WERI-Rb-1 (cell line): ENCODE data around the gene PLD4.

Experiments
- DNase-seq: peaks from one replicate; pipeline ENCODE4 v3.0.0-alpha.2; 2020
- H3K27ac ChIP-seq: fragments of 250-450 bp; sonication (Bioruptor Pico); 2 replicates; pipeline ENCODE4 v1.5.1; 2020; ENCODE audit warnings: mild to moderate bottlenecking, moderate library complexity
- H3K27me3 ChIP-seq: fragments of 250-450 bp; sonication (Bioruptor Pico); 2 replicates; pipeline ENCODE4 v1.5.1; 2021; ENCODE audit warnings: mild to moderate bottlenecking, low read depth, moderate library complexity; ENCODE audit not compliant: insufficient read depth, severe bottlenecking
- H3K36me3 ChIP-seq: fragments of 250-450 bp; sonication (Bioruptor Pico); 2 replicates; pipeline ENCODE4 v1.5.1; 2020; ENCODE audit warnings: mild to moderate bottlenecking, moderate library complexity
- H3K4me3 ChIP-seq: 2 replicates; pipeline ENCODE4 v1.5.1; 2011; ENCODE audit warnings: low read depth, mild to moderate bottlenecking, control low read depth, low read length
- H3K9me3 ChIP-seq: fragments of 250-450 bp; sonication (Bioruptor Pico); 2 replicates; pipeline ENCODE4 v1.5.1; 2021; ENCODE audit warnings: mild to moderate bottlenecking, moderate library complexity; ENCODE audit not compliant: severe bottlenecking
- CTCF ChIP-seq: IDR thresholded peaks from 2 replicates; pipeline ENCODE4 v1.5.1; 2011; ENCODE audit warnings: low read depth, mild to moderate bottlenecking, control low read depth, inconsistent platforms, low read length

The PLD4 gene

DNA sequence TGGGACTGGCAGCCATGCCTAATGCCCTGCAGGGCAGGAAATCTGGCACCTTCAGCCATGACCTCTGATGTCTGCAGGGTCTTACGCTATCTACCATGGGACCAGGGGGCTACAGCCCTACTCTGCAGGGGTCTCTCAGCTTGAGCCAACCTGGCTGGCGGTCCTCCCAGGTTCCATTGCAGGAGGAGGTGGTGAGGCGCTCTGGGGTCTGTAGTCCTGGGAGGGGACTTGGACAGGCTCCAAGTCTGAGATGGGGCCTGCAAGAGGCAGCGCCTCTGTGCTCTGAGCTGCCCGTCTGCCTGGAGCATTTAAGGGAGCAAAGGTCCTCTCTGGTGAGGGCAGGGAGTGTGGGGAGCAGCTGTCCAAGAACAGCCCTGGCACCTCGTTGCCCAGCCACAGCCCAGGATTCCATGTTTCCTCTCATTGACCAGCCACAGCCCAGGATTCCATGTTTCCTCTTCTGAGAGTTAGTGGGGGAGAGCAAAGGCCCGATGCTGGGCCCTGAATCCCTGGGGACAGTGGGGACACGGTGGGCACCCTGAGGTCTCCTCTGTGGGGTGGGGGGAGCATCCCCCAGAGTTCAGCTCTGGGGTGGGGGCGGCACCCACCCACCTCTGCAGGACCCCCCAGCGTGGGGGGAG lies 655 bp downstream of the PLD4 start:
- H3K27me3 ChIP-seq = no peaks in the 10 kb centered on the region
- H3K4me3 ChIP-seq = no peak overlapping the region
- no peak overlapping the region for H3K27ac ChIP-seq
- H3K36me3 ChIP-seq = no peaks in the 10 kb centered on the region
- peaks cover 7% of the 10 kb centered on the region for H3K9me3 ChIP-seq
- TF ChIP-seq CTCF = no peak
- DNase-seq = no peak

DNA sequence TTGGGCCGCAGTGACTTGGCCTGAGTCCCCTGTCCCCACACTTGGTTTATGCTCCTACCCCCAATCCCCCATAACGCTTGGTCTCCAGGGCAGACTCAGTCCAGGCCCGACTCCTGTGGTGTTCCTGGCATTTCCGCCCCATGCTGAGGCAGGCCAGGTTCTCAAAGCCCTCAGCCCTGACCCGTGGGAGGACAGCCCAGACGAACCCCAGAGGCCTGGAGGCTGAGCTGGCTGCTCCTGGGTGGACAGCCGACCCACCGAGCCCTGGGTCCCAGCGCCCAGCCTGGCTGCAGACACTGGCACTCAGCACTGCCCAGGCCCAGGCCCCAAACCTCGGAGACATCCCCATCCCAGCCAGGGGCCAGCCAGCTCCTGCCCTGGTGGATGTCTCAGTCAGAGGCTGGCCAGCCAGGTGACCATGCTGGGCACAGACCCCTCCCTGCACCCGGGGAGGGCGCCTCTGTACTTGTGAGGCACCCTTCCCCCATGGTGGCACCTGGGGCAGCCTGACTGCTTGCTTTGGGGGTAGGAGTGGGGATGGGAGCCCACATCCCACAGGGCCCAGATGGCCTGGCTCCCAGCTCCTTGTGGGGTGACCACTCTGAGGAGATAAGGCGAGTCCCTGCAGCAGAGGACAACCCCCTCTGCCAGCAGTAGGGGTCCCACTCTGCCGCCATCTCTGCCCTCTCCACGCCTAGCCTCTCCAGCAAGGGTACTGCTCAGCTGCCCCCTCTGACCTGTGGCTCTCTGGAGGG lies 1.4 kb downstream of the PLD4 start:
- TF ChIP-seq CTCF = 0 out of 2 replicates have a peak, but pooled peaks have one; percentile 2
- Histone ChIP-seq H3K27ac (no peak overlapping the region), H3K4me3 (no peak overlapping the region), H3K9me3 (peaks cover 7% of the 10 kb centered on the region), H3K36me3 (no peaks in the 10 kb centered on the region), H3K27me3 (no peaks in the 10 kb centered on the region)
- DNase-seq = no peak

DNA sequence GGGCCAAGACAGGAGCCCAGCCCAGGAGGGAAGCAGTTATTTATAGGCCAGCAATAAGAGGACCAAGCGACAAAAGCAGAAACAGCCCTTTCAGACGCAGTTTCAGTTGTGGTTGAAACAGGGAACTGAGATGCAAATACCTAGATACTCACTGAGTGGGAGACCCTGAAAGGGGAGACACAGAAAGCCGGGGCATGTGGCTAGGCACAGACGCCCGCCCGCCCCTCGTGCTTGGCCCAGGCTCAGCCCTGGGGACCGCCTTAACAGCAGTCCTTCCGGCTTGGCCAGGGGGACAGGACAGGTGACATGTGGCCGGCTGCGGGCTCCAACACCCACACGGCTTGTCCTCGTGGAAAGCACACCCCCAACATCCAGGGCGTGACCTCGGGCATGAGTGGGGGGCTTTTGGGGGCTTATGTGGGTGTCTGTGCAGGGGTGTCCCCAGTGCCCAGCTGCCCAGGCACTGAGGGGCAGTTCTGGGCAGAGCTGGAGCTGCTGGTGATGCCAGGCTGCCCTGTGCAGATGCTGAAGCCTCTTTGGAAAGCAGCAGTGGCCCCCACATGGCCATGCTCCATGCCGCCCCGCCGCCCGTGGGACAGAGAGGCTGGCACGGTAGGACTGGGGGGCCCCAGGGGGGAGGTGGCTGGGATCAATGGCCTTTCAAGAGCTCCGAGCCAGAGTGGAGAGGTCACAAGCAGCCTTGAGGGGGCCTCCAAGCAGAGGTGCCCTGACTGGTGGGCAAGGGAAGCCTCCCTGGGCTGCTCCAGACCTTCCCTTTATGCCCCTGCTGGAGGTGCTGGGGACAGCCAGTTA lies 2.1 kb downstream of the PLD4 start:
- Histone ChIP-seq H3K36me3 (no peaks in the 10 kb centered on the region), H3K27me3 (no peaks in the 10 kb centered on the region), H3K9me3 (peaks cover 7% of the 10 kb centered on the region), H3K4me3 (no peak overlapping the region), H3K27ac (no peak overlapping the region)
- DNase-seq = no peak
- 0 out of 2 replicates have a peak, but pooled peaks have one; percentile 11 for TF ChIP-seq CTCF

GRCh38 chr14:104927432-104927816 lies 2.7 kb downstream of the PLD4 start:
- H3K36me3 ChIP-seq = no peaks in the 10 kb centered on the region
- no peak overlapping the region for H3K27ac ChIP-seq
- peaks cover 7% of the 10 kb centered on the region for H3K9me3 ChIP-seq
- DNase-seq = no peak
- no peak for TF ChIP-seq CTCF
- no peak overlapping the region for H3K4me3 ChIP-seq
- no peaks in the 10 kb centered on the region for H3K27me3 ChIP-seq

- Histone ChIP-seq H3K36me3 (no peaks in the 10 kb centered on the region), H3K27me3 (no peaks in the 10 kb centered on the region)
Observed at GRCh38 chr14:104927901-104928300, 3.2 kb downstream of the PLD4 start.

More at GRCh38 chr14:104927901-104928300, 3.2 kb downstream of the PLD4 start:
- TF ChIP-seq CTCF = peak; percentile 30; the same call in 1 of the 2 replicates
- peak; percentile 49 for DNase-seq
- H3K4me3 ChIP-seq = no peak overlapping the region
- H3K27ac ChIP-seq = no peak overlapping the region
- H3K9me3 ChIP-seq = peaks cover 7% of the 10 kb centered on the region
